WTC11 (cell line): Measurements from ENCODE around the gene ORC4. TPM values are rescaled to one million over a fixed set of nuclear protein-coding genes. Genes with fewer than 3 reads are reported as not detected.
"Not testable (repeated sequence)": the region's sequence is repeated elsewhere in the genome, so short reads cannot be mapped to it uniquely, and the experiment has no call there.

Experiments used
- ATAC-seq: fragments of 200-7000 bp; cut with Tn5 transposase; 2 replicates; pipeline ENCODE4 v1.10.0; 2021; ENCODE audit warnings: mild to moderate bottlenecking, moderate library complexity
- CTCF ChIA-PET: fragments of 300-600 bp; sonication (Branson Sonifier 250); formaldehyde crosslinking; loops from one replicate; lab custom pipeline; 2021; ENCODE audit warnings: antibody characterized with exemption; lab: Charles Lee
- POLR2A ChIA-PET: fragments of 350-600 bp; sonication (Branson Sonifier 250); formaldehyde crosslinking; loops from one replicate; lab custom pipeline; 2021; ENCODE audit warnings: antibody characterized with exemption; lab: Charles Lee
- DNase-seq: peaks from one replicate; pipeline ENCODE4 v3.0.0; 2021; ENCODE audit warnings: low spot score
- H3K27ac Mint-ChIP-seq: 2 replicates; pipeline ENCODE4 v1.8.0; 2021; ENCODE audit warnings: mixed read lengths
- H3K27me3 Mint-ChIP-seq: 2 replicates; pipeline ENCODE4 v1.8.0; 2021; ENCODE audit warnings: low read depth, mild to moderate bottlenecking, moderate library complexity, mixed read lengths
- H3K36me3 Mint-ChIP-seq: 2 replicates; pipeline ENCODE4 v1.8.0; 2021; ENCODE audit warnings: mixed read lengths
- H3K4me1 Mint-ChIP-seq: 2 replicates; pipeline ENCODE4 v1.8.0; 2022; ENCODE audit warnings: mixed read lengths
- H3K4me3 Mint-ChIP-seq: 2 replicates; pipeline ENCODE4 v1.8.0; 2021; ENCODE audit warnings: mild to moderate bottlenecking, moderate library complexity, mixed read lengths
- H3K9me3 Mint-ChIP-seq: 2 replicates; pipeline ENCODE4 v1.8.0; 2021; ENCODE audit warnings: mixed read lengths
- AR ChIP-seq: fragments of 250-450 bp; sonication (Bioruptor Pico); IDR thresholded peaks from 2 replicates; pipeline ENCODE4 v1.9.0; 2021; ENCODE audit warnings: mild to moderate bottlenecking
- ATF6 ChIP-seq: sonication (generic); formaldehyde crosslinking; IDR thresholded peaks from 2 replicates; pipeline ENCODE4 v1.8.1; 2023; ENCODE audit warnings: mild to moderate bottlenecking, missing genetic modification reagents
- NFYB ChIP-seq: sonication (generic); formaldehyde crosslinking; conservative IDR thresholded peaks from 2 replicates; pipeline ENCODE4 v1.8.0; 2022; ENCODE audit warnings: low read depth, missing genetic modification reagents
- PREB ChIP-seq: sonication (generic); formaldehyde crosslinking; IDR thresholded peaks from 2 replicates; pipeline ENCODE4 v1.8.1; 2022; ENCODE audit warnings: mild to moderate bottlenecking, missing genetic modification reagents, moderate library complexity, borderline replicate concordance
- ZNF281 ChIP-seq: sonication (generic); formaldehyde crosslinking; IDR thresholded peaks from 2 replicates; pipeline ENCODE4 v1.8.0; 2023; ENCODE audit warnings: mild to moderate bottlenecking, missing genetic modification reagents
- ZSCAN18 ChIP-seq: fragments of 250-450 bp; sonication (Bioruptor Pico); IDR thresholded peaks from 2 replicates; pipeline ENCODE4 v2.1.2; 2022; ENCODE audit warnings: mild to moderate bottlenecking, moderate library complexity
- total RNA-seq: library from RNA; stranded (reverse); gene quantifications from 3 replicates; pipeline ENCODE4 v1.2.3, GENCODE V29; 2021

The ORC4 gene
- total RNA-seq, 1 experiment from 2014 or later: 57.9 TPM

GRCh38 chr2:147994965-147995364, 25.6 kb downstream of the ORC4 start:
- H3K36me3 Mint-ChIP-seq: peaks cover 35% of the 10 kb centered on the region
- H3K27ac Mint-ChIP-seq, H3K4me3 Mint-ChIP-seq, H3K27me3 Mint-ChIP-seq, POLR2A ChIA-PET, DNase-seq, ATAC-seq: not testable (repeated sequence)
- H3K9me3 Mint-ChIP-seq: peaks cover 18% of the 10 kb centered on the region
- CTCF ChIA-PET: interaction anchor here (0.6 kb wide), 1 partner anchor 26 kb away, joined by 3 read pairs; the partner anchor contains the start of genes MBD5 and ORC4
- peaks cover 19% of the 10 kb centered on the region for H3K4me1 Mint-ChIP-seq
- TF ChIP-seq NFYB: 0 out of 2 replicates have a peak, but pooled peaks have one; percentile 18

- TF ChIP-seq ATF6 (CRISPR knock-in tag) (no peak), AR (CRISPR knock-in tag) (no peak), PREB (CRISPR knock-in tag) (no peak), ZSCAN18 (no peak)
- Mint-ChIP-seq H3K27ac (peak overlapping the region; percentile 85), H3K9me3 (no peaks in the 10 kb centered on the region), H3K36me3 (peaks cover 8% of the 10 kb centered on the region), H3K4me3 (no peak overlapping the region), H3K27me3 (no peaks in the 10 kb centered on the region), H3K4me1 (peaks cover 26% of the 10 kb centered on the region)
- CTCF ChIA-PET: interaction anchor here (1.0 to 3.6 kb wide), 6 partner anchors 24 to 520 kb away, joined by 3 to 18 read pairs (median 4); partner anchors contain the start of genes MBD5 and ORC4
- POLR2A ChIA-PET: no interaction called here
- peak; percentile 77 for ATAC-seq
- no peak for DNase-seq
Observed at GRCh38 chr2:147989809-147990403, 30.6 kb downstream of the ORC4 start.

- H3K27me3 Mint-ChIP-seq: no peaks in the 10 kb centered on the region
- peaks cover 29% of the 10 kb centered on the region for H3K4me1 Mint-ChIP-seq
- H3K4me3 Mint-ChIP-seq: no peak overlapping the region
- peaks cover under 1% of the 10 kb centered on the region; the same call in 1 of the 2 replicates for H3K36me3 Mint-ChIP-seq
- ATAC-seq: peak; percentile 41; the same call in 1 of the 2 replicates
- no peak for DNase-seq
- ChIA-PET POLR2A (interaction anchor here (0.6 kb wide), 1 partner anchor 257 kb away, joined by 4 read pairs; no protein-coding TSS in a partner anchor), CTCF (interaction anchor here (1.0 to 3.6 kb wide), 6 partner anchors 25 to 520 kb away, joined by 3 to 18 read pairs (median 4); partner anchors contain the start of genes MBD5 and ORC4)
- H3K9me3 Mint-ChIP-seq: no peaks in the 10 kb centered on the region
- no peak for TF ChIP-seq ZNF281 (CRISPR knock-in tag)
- TF ChIP-seq ZSCAN18: no peak
- peak overlapping the region; percentile 4 for H3K27ac Mint-ChIP-seq
Observed at GRCh38 chr2:147989102-147989501, 31.4 kb downstream of the ORC4 start.
